Stomach smooth muscle (tissue), 2 donors: ENCODE results near the gene ADAMTS15.

Source experiments
- H3K27ac ChIP-seq: one replicate; pipeline ENCODE4 v1.7.0; 2013; ENCODE audit warnings: mild to moderate bottlenecking, low read length, inconsistent platforms
- H3K27me3 ChIP-seq, 2 donors: one replicate each; pipeline ENCODE4 v1.7.0; 2013; ENCODE audit warnings: low read length in 2 of 2; ENCODE audit not compliant: insufficient read depth in 2 of 2, control insufficient read depth in 1 of 2
- H3K36me3 ChIP-seq, 2 donors: one replicate each; pipeline ENCODE4 v1.7.0; 2013; ENCODE audit warnings: low read length in 2 of 2; ENCODE audit not compliant: control insufficient read depth in 2 of 2, insufficient read depth in 2 of 2
- H3K4me1 ChIP-seq: one replicate; pipeline ENCODE4 v1.7.0; 2013; ENCODE audit warnings: low read length; ENCODE audit not compliant: control insufficient read depth, insufficient read depth
- H3K4me3 ChIP-seq, 2 donors: one replicate each; pipeline ENCODE4 v1.7.0; 2013; ENCODE audit warnings: low read length in 2 of 2
- H3K9ac ChIP-seq, 2 donors: one replicate each; pipeline ENCODE4 v1.7.0; 2013; ENCODE audit warnings: low read length in 2 of 2, mild to moderate bottlenecking in 1 of 2
- H3K9me3 ChIP-seq, 2 donors: one replicate each; pipeline ENCODE4 v1.7.0; 2013; ENCODE audit warnings: low read length in 2 of 2; ENCODE audit not compliant: control insufficient read depth in 2 of 2
- donor health status: healthy.
- donor health status: Pancreatic carcinoma.

Gene ADAMTS15

DNA sequence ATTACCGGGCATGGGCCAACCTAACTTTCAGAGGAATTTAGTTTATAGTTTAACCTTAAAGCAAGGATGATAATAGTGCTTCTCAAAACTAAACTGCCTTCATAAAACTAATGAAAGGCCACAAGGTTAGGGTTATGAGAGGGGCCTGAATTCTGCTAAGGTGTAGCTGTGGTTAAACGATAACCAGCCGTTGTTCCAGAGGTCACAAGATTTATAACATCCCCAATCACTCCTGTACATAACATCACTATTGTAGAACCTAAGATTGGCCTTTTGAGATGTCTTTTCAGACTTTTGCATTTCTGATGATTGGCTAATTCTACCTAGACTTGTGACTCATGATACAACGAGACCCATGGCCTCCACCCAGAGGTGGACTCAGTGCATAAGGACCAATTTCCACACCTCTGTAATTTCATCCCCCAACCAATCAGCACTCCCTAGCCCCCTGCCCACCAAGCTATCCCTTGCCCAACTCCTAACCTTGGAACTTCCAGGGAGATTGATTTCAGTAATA lies 69.8 kb downstream of the ADAMTS15 start:
- H3K36me3 ChIP-seq: no peaks in the 10 kb centered on the region
- H3K27me3 ChIP-seq: no peaks in the 10 kb centered on the region
- no peak overlapping the region for H3K4me3 ChIP-seq
- H3K27ac ChIP-seq: no peak overlapping the region
- no peaks in the 10 kb centered on the region for H3K9me3 ChIP-seq
- H3K9ac ChIP-seq: no peak overlapping the region
- H3K4me1 ChIP-seq: peaks cover 21% of the 10 kb centered on the region

DNA sequence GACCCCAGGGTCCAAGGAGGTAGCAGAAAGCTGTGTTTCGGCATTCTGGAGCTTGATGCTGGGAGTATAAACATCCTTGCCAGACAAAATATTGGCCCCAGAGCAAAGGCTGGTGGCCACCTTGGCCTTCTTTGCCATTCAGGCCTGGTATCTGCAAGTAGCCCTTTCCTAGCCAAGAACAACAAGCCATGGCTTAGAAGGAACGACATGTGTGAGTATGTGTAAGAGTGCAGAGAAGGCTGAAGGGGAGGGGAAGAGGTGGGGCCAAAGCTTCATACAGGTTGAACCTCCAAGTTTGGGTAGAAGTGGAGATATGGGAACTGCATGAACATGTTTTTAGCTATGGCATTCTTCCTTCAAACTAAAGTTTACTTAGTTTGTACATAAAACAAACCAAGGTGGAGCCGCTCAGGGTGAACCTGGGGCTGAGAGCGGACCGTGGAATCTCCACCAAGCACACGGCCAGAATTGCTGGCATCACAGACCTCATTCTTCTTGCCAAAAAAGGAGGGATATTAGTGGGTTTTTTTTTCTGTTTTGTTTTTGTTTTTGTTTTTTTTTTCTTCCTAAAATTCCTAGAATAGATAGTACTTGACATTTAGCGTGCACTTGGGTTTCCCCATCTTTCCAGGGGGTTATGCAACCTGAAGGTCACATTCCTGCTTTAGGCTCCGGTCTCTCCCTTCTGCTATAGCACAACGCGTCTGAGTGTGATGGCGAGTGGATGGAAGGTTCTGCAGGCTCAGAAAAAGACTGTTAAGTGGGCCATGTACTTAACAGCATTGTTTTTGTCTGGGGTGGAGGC lies 70.9 kb downstream of the ADAMTS15 start:
- Histone ChIP-seq H3K4me3 (no peak overlapping the region), H3K9me3 (no peaks in the 10 kb centered on the region), H3K9ac (no peak overlapping the region), H3K4me1 (peaks cover 24% of the 10 kb centered on the region), H3K36me3 (no peaks in the 10 kb centered on the region), H3K27ac (no peak overlapping the region), H3K27me3 (no peaks in the 10 kb centered on the region)

DNA sequence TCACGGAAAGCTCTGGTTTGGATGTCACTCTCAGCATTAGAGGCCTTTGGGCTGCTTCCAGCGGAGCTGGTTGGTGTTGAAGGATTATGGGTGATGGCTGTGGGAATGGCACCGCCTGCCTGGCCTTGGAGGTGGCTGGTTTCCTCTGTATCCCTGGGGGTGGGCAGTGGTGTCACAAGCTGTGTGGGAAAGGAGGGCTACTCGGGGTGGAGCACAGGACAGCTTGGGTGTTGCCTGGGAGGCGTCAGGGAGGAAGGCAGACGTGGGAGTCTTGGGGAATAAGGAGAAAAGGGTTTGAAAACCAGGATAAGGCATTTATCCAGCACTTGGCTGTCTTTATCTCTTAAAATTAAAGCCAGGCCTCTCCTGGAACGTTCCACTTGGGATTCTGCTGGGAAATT lies 71.8 kb downstream of the ADAMTS15 start:
- Histone ChIP-seq H3K4me1 (peaks cover 20% of the 10 kb centered on the region), H3K36me3 (no peaks in the 10 kb centered on the region), H3K9me3 (no peaks in the 10 kb centered on the region), H3K9ac (no peak overlapping the region), H3K27ac (no peak overlapping the region), H3K4me3 (no peak overlapping the region), H3K27me3 (no peaks in the 10 kb centered on the region)

DNA sequence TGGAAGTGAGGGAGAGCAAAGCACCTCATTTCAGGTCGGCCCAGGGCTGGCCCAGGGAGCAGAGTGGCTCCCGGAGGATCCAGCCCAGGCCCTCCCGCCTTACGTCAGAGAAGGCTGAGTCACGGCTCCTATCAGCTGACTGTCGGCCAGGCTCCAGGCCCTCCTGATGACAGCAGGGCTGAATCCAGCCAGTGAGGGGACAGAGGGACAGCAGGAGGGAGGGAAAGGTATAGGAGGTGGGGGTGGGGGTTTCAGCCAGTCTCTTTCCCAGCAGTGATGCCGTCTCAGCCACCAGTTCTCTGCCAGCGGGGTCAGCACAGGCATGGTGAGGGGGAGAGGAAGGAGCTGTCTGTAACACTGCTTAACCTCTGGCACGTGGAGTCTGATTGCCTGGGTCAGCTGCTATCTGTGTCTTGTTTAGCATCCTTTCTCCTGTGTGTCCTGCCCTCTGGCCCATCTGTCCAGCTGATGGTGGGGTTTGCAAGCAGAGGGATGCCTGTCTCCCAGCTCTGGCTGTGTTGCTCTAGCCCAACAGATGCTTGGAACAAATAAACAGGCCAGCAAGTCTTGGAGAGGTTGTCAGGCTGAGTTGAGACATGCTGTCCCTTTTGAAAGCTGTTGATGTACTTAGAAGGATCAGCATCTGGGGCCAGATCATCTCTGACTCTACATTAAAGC lies 74.0 kb downstream of the ADAMTS15 start:
- Histone ChIP-seq H3K9ac (peak overlapping the region; percentile 42 to 51), H3K27ac (peak overlapping the region; percentile 62), H3K4me3 (peak overlapping the region in 1 of 2 donors; percentile 8), H3K9me3 (no peaks in the 10 kb centered on the region), H3K36me3 (no peaks in the 10 kb centered on the region), H3K4me1 (peaks cover 20% of the 10 kb centered on the region), H3K27me3 (no peaks in the 10 kb centered on the region)

DNA sequence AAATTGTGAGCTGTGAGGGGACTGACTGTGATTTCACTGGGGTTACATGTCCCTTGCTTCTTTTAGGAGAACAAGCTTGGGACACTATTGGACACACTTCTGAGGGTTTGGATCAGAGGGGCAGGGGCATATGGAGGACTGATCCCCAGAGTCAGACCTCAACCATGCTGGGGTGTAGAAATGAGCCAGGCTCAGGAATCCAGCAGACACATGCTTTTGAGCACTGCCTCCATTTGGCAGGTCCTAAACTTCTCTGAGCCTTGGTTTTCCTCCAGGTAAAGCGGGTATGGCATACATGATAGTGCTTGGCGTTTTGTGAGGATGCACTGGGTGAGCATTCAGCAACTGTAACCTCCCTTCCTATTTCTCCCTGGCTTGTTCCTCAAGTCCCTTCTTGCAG lies 74.7 kb downstream of the ADAMTS15 start:
- Histone ChIP-seq H3K4me1 (peaks cover 20% of the 10 kb centered on the region), H3K4me3 (no peak overlapping the region), H3K9me3 (no peaks in the 10 kb centered on the region), H3K36me3 (no peaks in the 10 kb centered on the region), H3K27ac (peak overlapping the region; percentile 62), H3K27me3 (no peaks in the 10 kb centered on the region), H3K9ac (peak overlapping the region in 1 of 2 donors; percentile 18)

DNA sequence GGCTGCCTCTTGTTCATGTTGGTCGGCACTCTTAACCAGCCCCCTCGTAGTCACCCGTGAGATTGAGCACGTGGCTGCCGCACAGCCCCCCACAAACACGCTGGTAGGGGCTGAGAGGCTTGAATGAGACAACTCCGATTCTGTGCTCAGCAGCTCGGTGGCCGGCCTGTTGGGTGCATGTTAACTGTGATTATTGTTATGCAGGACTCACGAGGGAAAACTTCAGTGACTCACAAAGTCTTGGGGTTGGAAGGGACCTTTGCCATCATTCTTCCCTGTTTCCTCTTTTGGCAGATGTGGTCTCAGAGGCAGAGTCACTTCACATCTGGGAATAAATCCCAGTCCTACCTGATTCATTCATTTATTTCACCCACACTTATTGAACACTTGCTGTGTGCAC lies 75.2 kb downstream of the ADAMTS15 start:
- peaks cover 20% of the 10 kb centered on the region for H3K4me1 ChIP-seq
- H3K9me3 ChIP-seq: no peaks in the 10 kb centered on the region
- peak overlapping the region; percentile 41 for H3K27ac ChIP-seq
- no peak overlapping the region for H3K4me3 ChIP-seq
- H3K36me3 ChIP-seq: no peaks in the 10 kb centered on the region
- no peaks in the 10 kb centered on the region for H3K27me3 ChIP-seq
- H3K9ac ChIP-seq: no peak overlapping the region

DNA sequence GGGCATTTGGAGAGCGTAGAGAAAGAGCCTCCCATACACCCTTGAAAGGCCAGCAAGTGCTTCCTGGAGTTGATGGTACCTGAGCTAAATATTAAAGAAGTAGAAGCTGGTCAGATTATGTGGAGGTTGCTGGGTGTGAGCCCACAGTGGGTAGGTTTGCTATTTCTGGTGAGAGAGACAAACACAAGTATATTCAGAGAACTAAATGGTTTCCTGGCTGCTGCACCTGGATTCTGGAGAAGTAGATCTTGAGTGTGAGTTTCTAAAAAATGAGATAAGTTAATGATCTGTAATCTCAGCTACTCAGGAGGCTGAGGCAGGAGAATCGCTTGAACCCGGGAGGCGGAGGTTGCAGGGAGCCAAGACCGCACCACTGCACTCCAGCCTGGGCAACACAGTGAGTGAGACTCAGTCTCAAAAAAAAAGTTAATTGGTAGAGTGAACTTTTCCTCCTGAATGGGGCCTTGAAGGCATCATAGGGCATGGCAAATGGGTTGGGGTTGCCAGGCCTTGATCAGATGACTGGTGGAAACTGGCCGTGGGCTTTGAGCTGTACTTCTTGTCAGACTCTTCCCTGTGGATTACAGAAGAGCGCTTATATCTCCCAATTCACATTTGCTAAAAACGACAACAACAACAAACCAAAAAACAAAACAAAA lies 75.8 kb downstream of the ADAMTS15 start:
- Histone ChIP-seq H3K4me1 (peaks cover 20% of the 10 kb centered on the region), H3K36me3 (no peaks in the 10 kb centered on the region), H3K9ac (no peak overlapping the region), H3K4me3 (no peak overlapping the region), H3K27me3 (no peaks in the 10 kb centered on the region), H3K9me3 (no peaks in the 10 kb centered on the region), H3K27ac (no peak overlapping the region)

DNA sequence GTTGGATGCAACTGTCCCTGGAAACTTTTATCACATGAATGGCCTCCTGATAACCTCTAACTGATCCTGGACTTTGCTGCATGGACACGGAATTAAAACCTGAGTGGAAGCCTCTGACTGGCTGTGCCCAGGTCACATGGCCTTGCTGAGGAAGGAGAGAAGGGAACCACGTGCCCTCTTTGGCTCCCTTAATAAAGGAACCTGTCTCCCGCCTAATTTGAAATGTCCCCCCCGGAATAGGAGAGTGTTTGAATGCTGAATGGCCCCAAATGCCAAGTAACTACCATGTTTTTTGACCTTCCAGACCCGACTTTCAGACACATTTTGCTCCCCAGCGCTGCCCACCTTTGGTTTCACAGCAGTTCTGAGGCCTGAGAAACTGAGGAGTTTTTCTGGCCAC lies 76.9 kb downstream of the ADAMTS15 start:
- H3K4me3 ChIP-seq: no peak overlapping the region
- H3K4me1 ChIP-seq: peaks cover 20% of the 10 kb centered on the region
- H3K27me3 ChIP-seq: no peaks in the 10 kb centered on the region
- no peak overlapping the region for H3K9ac ChIP-seq
- no peaks in the 10 kb centered on the region for H3K9me3 ChIP-seq
- no peaks in the 10 kb centered on the region for H3K36me3 ChIP-seq
- H3K27ac ChIP-seq: no peak overlapping the region
